GM18520 (cell line): ENCODE data around the gene SUGP2.
"Not testable (repeated sequence)": the region's sequence is repeated elsewhere in the genome, so short reads cannot be mapped to it uniquely, and the experiment has no call there.

Experiments
- ATAC-seq: cut with Tn5 transposase; IDR thresholded peaks from one replicate; pipeline ENCODE4 v1.9.1; 2021; ENCODE audit not compliant: unreplicated experiment

The SUGP2 gene

DNA sequence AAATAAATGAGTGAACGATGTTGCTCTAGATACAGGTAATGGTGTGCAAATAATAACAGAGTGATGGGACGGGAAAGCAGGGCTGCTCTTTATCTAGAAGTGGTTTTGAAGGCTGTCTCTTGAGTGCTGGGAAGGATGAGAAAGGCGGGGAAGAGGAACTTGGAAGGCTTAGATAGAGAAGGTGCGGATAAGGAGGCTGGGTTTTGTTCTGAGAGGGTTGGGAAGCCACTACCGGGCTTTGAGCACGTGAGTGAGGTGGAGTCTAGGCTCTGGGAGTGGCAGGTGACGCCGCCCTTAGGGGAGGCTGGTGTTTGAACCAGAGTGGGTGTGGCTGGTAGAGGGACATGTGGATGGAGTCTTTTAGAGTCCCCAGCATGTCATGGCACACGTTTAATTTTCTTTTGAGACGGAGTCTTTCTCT is 897 bp upstream of the SUGP2 start:
- peak; percentile 34 for ATAC-seq

DNA sequence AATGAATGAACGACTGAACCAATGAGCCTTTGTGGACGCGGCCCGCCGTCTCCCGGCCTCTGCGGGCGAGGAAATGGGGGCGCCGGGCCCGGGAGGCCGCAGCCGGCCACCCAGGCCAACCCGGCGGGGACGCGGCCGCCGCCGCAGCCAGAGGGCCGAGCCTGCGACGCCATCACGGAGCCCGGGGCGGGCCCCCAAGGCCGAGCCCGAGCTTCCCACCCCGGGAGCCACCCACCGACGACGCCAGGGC is 216 bp downstream of the SUGP2 start:
- no peak for ATAC-seq

DNA sequence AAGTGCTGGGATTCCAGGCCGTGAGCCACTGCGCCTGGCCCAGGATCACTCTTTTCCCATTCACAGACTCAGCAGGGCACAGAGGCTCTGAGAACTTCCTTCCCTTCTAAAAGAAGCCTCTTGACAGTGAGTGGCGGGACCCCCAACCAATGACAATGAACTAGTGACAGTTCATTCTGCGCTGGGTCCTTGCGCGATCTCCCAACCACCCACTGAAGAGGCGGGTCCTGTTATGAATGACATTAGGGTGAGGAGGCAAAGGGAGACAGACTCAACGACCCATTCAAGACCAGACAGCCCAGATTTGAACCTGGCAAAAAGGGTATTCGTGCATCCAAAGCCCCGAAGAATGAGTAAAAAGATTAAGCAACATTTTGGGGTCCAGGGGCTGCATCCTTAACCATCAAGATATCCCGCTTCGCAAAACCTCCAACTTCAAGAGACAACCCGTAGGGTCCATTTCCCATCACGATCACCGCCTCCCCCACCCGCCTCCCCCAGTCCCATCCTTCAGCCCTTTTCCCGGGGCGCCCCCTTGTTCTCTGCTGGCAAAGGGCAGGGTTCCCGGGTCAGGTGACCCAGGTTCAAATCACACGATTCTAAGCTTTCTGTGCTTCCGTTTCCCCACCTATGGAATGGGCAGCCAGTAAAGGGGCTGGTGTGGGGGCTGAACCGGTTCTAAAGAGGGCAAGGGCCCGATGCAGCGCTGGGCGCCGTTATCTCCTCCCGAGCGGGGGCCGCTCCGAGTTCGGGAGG is 719 bp downstream of the SUGP2 start:
- peak; percentile 3 for ATAC-seq

DNA sequence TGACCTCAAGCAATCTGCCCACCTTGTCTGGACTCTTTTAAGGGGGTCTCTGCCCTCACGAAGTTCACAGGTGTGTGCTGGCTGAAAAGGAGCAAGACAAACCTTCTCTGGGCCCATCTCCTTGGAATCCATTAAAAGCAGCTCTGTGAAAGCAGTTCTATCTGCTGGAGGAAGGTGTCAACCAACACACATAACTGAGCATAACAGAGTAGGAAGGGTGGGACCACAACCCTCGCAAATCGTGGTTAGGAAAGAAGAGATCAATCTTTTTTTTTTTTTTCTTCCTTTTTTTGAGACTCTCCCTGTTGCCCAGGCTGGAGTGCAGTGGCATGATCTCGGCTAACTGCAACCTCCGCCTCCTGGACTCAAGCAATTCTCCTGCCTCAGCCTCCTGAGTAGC is 1.4 kb downstream of the SUGP2 start:
- no peak for ATAC-seq

DNA sequence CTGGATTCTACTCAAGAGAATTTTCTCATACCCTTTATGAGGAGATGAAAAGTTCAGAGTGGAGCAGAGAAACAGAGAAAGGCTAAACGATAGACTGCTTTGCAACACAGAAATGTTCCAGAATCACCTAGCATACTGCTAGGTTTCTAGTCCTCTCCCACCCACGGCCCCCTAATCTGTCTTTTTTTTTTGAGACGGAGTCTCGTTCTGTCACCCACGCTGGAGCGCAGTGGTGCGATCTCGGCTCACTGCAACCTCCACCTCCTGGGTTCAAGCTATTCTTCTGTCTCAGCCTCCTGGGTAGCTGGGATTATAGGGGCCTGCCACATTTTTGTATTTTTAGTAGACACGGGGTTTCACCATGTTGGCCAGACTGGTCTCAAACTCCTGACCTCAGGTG is 4.8 kb downstream of the SUGP2 start:
- ATAC-seq, result no peak

DNA sequence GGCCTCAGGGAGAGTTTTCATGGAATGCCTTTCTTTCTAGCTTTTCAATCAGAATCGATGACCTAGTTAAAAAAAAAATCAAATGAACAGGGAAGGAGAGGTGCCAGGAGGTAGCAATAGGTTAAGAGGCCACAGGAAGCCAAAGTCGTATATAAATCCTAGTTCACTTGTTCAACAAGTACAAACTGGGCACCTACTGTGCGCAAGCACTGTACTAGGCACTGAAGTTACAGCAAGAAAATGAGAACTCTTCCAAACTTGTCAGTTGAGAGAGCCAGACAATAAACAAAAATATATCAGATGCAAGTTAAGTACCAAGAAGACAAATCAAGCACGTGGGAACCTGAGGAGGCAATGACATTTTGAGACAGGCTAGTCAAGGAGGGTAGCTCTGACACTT is 6.1 kb downstream of the SUGP2 start:
- ATAC-seq, result no peak

DNA sequence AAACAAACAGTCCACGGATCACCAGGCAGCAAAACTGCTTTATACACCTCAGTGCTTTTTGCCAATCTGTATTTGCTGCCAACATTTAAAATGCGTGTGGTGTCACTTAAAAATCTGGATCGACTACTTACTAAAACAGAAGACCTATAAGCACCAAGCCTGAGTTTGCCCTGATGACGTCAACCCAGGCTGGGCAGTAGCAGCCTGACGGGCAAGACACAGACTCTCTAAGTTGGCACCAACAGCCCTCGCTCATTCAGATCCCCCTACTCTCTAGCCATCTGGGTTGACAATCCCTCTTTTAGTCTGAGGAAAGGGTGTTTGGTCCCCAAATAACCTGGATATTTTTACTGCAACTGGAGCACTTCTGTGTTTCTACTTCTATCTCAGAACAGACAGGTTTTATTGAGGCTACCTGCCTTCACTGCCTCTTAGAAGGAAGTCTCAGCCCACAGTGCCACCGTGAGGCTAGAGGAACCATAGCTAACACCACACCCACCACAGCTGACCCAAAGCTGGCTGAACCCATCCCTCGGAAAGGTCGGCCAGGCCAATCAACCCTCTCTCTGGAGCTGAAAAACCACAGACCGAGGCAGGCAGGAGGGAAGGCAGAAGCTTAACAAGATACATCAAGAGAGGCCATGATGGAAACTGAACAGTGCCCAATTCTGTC is 6.9 kb downstream of the SUGP2 start:
- ATAC-seq, result no peak

DNA sequence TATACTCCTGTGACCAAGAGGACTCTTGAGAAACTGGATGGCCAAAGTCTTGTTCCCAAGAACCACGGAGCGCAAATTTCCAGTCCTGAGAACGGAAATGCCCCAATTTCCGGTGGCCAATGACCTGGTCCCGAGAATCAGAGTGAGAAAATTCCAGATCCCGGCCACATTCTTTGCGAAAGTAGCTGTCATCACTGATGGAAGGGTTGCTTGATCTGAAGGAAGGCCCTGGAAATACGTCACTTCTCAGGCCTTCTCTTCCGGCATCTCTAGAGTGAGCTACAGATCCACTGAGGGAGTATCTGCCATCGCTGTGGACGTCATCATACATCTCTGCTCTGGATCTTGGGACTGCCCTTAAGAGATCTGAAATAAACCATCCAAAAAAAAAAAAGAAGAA is 7.5 kb downstream of the SUGP2 start:
- no peak for ATAC-seq

DNA sequence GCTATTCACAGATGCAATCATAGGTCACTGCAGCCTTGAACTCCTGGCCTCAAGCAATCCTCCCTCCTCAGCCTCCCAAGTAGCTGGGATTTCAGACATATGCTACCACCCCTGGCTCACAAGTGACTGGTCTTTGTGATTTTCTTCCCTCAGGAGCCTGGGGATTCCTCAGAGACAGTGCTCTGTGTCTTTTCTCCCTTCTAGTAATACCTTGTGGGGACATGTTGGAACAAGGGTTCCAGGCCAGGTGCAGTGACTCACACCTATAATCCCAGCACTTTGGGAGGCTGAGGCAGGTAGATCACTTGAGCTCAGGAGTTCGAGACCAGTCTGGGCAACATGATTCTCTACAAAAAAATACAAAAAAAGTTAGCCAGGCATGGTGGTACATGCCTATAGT is 9.9 kb downstream of the SUGP2 start:
- ATAC-seq, result not testable (repeated sequence)

DNA sequence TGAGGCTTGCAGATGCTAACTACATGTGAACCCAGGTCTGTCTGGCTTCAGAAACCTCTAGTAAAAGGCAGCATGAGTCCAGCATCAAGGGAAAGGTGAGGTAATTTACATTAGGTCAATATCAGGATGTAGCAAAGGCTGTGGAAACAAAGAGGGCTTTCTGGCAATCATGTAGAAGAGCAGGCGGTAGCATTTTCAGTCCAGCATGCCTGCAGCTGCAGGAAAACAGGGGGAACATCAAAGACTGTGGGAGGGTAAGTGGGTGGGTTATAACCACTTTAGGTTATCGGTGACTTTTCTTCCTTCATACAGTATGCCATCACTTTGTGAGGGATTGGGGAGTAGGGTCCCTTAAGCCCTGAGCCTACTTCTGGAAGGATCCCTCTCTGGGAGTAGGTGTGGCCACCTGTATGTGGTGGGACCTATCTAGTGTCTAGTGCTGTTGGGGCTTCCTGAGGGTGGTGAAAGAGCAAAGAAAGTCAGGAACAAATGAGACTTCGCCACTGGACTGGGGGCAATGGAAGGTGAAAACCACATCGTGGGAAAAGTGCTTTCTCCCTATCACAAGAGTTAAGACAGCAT is 10.8 kb downstream of the SUGP2 start:
- no peak for ATAC-seq

DNA sequence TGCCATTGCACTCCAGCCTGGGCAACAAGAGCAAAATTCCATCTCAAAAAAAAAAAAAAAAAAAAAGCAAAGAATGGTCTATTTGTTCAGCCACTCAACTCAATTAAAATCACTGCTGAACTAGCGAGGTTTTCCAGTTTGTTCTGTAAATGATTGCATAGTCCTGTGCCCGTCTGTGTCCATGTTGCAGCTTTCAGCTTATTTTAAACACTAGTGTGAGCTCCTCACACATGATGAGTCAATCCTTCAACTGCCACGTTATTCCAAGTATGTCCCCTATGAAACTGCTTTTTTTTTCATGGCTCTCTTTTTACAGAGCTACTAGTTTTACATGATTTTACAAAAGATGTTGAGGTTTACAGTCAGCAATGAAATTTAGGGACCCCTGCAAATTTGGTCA is 12.2 kb downstream of the SUGP2 start:
- no peak for ATAC-seq

DNA sequence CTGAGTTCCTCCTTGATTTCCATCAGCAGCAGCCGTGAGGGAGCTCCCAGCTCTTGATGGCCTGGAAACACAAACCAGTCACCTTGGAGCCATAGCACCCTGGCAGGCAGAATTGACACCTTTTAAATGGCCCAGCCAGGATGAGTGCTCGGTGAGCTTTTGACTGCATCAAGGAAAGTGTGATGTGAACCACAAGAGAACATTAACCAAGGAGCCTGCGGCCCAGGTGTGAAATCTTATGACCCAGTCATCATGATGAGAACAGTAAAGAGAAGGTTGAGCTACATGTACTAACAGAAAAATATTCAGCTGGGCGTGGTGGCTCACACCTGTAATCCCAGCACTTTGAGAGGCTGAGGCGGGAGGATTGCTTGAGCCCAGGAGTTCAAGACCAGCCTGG is 22.8 kb downstream of the SUGP2 start:
- no peak for ATAC-seq

DNA sequence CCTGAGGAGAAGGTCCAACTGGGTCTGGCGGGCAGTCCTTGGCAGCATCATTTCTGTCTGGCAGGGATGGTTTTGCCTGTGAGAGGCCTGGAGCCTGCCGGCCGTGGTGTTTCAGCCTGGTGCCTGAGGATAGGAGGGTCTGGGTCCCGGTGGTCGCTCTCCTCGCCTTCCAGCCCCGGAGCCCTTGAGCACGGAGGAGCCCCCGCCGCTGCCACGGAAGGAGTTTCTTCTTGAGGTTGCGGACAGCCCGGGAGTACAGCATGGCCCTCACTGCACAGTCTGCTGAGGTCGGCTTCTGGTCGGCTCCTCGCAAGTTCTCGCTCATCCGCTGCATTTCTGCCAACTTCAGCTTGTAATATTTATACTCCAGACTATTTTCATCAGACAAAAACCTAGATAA is 23.4 kb downstream of the SUGP2 start:
- no peak for ATAC-seq

DNA sequence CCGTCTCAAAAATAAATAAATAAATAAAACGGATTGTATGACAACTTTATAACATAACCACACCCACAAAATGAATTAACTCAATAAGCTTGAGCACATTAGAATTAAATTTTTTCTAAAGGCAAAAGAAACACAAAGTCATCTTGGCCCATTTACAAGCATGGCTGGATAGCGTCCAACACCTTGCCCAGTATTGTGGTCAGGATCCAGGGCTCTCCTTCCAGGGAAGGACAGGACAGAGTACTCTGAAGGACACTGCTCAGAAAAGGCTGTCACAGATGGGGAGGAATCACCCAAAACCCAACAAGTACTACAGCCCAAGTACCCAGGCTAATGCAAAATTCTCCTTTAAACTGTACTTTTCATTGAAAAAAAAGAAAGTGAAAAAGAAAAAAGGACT is 27.1 kb downstream of the SUGP2 start:
- no peak for ATAC-seq

DNA sequence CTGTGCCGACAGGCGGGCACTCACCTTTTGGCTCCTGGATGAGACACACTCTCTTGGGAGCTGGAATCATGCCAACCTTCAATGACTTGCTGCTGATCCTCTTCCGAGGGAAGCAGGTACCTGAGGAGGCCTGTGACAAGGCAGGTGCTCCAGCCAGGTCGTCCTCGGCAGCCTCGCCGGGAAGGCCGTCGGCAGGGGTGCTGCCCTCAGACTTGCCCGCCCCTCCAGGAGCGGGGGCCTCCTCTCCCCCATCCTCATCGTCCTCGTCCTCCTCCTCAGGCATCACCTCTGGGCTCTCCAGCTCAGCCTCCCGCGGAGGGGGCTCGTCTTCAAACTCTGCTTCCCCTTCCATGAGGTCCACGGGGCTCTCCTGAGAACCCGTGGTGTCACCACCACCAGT is 29.2 kb downstream of the SUGP2 start:
- ATAC-seq, result no peak

DNA sequence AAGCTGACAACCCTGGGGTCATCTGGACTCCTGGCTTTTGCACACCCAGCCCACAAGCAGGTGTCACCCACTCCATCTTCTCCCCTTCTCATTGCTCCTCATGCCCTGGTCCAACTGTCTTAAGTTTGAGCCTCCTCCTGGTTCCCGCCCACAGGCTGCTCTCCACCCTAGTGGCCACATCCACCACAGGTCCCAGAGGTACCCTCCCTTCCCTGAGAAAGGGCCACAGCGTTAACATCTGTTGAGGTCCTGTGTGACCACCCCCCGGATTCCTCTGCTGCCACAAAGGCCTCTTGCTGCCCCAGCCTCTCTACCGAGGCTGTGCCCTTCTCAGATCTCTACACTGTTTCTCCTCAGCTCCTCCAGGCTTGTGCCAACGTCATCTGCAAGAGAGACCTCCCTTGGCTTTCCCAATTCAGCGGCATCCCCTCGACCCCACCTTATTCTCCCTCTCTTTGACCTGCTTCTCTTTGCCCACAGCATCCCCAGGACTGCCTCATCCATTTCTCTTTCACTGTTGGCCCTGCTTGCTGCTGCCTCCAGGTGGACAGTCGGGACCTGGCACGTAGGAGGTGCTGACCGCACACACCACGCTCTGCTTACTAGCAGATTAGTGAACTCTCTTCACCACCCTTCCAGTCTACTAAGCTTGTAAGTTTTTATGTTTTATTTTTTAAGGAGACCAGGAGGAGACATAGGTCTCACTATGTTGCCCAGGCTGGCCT is 33.3 kb downstream of the SUGP2 start:
- no peak for ATAC-seq

DNA sequence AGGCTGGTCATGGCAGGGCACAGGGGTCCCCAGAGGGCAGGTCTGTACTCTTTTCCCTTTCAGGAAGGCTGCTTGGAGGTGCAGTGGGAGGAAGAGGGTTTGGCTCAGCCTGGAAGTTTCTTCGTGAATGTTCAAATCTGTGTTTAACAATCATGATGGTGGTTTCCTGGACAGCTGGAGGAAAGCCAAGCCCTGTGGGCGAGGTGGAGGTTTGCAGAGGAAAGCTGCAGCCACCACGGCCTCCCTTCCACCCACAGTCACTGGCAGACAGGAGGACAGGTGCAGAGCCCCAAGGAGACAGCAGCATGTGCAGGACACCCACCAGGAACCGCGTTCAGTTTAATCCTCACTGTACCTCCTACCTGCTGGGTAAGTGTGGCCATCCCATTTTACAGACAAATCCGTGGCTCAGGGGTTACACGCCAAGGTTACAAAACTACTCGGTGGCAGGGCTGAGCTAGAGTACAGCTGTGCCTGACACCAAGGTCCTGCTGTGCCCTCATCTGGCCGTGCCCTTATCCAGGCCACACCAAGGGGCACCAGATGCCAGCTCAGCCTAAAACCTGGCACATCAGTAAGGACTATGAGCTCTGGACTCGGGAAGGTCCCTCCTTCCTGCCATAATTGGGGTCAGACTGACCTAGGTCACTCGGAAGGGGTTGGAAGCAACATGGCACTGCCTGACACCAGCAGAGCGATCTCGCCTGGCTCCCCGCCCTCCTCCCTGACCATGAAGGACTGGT is 34.1 kb downstream of the SUGP2 start:
- ATAC-seq, result no peak

DNA sequence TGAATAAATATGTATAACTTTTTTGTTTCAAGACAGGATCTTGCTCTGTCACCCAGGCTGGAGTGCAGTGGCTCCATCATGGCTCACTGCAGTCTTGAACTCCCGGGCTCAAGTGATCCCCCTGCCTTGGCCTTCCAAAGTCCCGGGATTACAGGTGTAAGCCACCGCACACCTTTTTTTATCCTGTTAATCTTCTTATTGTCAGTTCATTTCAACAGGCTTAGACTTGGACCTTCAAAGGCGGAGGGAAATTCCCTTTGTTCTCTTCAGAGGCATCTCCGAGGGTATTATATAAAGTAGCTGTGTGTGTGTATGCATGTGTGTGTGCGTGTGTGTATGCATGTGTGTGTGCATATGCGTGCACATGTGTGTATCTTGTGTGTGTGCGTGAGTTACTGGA is 35.0 kb downstream of the SUGP2 start:
- ATAC-seq, result no peak

DNA sequence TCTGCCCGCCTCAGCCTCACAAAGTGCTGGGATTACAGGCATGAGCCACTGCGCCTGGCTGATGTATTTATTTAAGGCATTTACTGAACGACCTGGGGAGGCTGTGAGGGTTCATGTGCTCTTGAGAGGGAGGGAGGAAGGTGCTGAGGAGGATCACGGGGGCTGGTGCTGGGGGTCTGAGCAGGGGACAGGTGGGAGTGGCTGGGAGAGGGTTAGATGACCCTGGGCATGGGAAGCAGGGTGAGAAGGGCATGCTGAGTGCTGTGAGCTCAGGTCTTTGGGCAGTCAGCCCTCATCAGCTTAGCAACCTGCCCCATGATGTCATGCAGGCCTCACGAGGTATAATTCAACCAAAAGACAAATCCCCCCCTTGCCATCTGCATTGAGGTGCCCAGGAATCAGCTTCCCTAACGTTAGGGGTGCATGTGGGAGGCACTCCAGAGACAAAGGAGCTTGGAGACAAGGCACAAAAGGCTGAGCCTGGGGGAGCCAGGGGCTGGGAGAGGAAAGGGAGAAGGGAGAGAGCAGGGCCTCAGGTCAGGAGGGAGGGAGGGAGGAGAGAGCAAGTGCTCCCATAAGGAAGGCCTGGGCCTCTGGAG is 36.4 kb downstream of the SUGP2 start:
- ATAC-seq, result no peak

DNA sequence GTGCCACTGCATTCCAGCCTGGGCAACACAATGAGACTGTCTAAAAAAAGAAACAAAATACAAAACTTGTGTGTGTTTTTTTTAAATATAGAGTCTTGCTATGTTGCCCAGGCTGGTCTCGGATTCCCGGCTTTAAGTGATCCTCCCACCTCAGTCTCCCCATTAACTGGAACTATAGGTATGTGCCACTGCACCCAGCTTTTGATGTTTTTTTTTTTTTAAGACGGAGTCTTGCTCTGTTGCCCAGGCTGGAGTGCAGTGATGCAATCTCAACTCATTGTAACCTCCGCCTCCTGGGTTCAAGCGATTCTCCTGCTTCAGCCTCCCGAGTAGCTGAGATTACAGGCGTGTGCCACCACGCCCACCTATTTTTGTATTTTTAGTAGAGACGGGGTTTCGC is 37.0 kb downstream of the SUGP2 start:
- no peak for ATAC-seq

DNA sequence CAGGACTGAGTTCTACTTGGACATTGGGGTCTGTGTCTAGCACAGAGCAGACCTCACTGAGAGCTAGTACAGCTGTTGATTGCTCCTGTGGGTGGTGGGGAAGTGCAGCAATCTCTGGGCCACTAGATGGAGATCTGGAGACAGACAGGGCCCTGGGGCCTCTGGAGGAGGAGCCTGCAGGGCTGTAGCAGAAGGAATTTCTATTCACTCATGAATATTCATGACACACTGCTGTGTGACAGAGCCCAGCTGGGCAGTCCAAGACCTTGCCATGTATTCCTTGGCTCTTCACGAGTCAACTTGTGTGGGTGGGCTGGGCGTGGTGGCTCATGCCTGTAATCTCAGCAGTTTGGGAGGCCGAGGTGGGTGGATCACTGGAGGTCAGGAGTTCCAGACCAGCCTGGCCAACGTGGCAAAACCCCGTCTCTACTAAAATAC is 37.5 kb downstream of the SUGP2 start:
- ATAC-seq, result no peak
